ENCODE data around the gene LBX1.
"Not testable (repeated sequence)": the region's sequence is repeated elsewhere in the genome, so short reads cannot be mapped to it uniquely, and the experiment has no call there.

LBX1 gene

GRCh38 chr10:101207026-101207425 lies 22.2 kb downstream of the LBX1 start:
- H2BK12ac ChIP-seq (ENCODE audit: low read length): no peak overlapping the region
- no peak overlapping the region for H3K18ac ChIP-seq (ENCODE audit: low read length)
- H2AFZ ChIP-seq (ENCODE audit: insufficient read depth, low read length, poor library complexity): no peak overlapping the region
- H4K91ac ChIP-seq (ENCODE audit: low read depth, low read length): no peak overlapping the region
- H3K9ac ChIP-seq (ENCODE audit: low read length): no peak overlapping the region
- H3K27ac ChIP-seq (ENCODE audit: low read depth, low read length): no peak overlapping the region
- no peaks in the 10 kb centered on the region for H3K9me3 ChIP-seq (ENCODE audit: insufficient read depth, low read depth, low read length)
- H2AK5ac ChIP-seq (ENCODE audit: low read length): no peak overlapping the region
- no peak overlapping the region for H2BK5ac ChIP-seq (ENCODE audit: low read depth, low read length, poor library complexity)
- H3K4ac ChIP-seq (ENCODE audit: low read depth, low read length): no peak overlapping the region
- no peak overlapping the region for H3K4me3 ChIP-seq (ENCODE audit: low read depth, low read length)
- no peak overlapping the region for H3K14ac ChIP-seq (ENCODE audit: low read length)
- no peak overlapping the region for H4K12ac ChIP-seq (ENCODE audit: low read depth, low read length)
- no peaks in the 10 kb centered on the region for H3K36me3 ChIP-seq (ENCODE audit: control insufficient read depth in 1 of 2, insufficient read depth in 2 of 2, low read length in 2 of 2)
- H3K27me3 ChIP-seq (ENCODE audit: insufficient read depth, low read length): peaks cover 9% of the 10 kb centered on the region
- no CpG with 5 or more reads among the region's 2 CpGs for WGBS (ENCODE audit: extremely low coverage, insufficient coverage, insufficient read length)
- H4K8ac ChIP-seq (ENCODE audit: low read depth, low read length): no peak overlapping the region
- H3K23ac ChIP-seq (ENCODE audit: low read length): no peak overlapping the region
- no peak overlapping the region for H2BK120ac ChIP-seq (ENCODE audit: insufficient read depth, low read length, poor library complexity)
- H3K4me2 ChIP-seq (ENCODE audit: low read length): no peak overlapping the region
- DNase-seq: no peak
- H3K79me2 ChIP-seq (ENCODE audit: control insufficient read depth, insufficient read depth, low read length, poor library complexity): no peaks in the 10 kb centered on the region
- no peaks in the 10 kb centered on the region for H3K79me1 ChIP-seq (ENCODE audit: low read length)
- H3K4me1 ChIP-seq (ENCODE audit: control insufficient read depth in 1 of 2, insufficient read depth in 2 of 2, low read length in 2 of 2): no peaks in the 10 kb centered on the region

- H2BK120ac ChIP-seq (ENCODE audit: insufficient read depth, low read length, poor library complexity); H2BK12ac ChIP-seq (ENCODE audit: low read length); H2AFZ ChIP-seq (ENCODE audit: insufficient read depth, low read length, poor library complexity); DNase-seq; H4K91ac ChIP-seq (ENCODE audit: low read depth, low read length); H3K23ac ChIP-seq (ENCODE audit: low read length); H3K79me2 ChIP-seq (ENCODE audit: control insufficient read depth, insufficient read depth, low read length, poor library complexity); H3K4ac ChIP-seq (ENCODE audit: low read depth, low read length); H3K27ac ChIP-seq (ENCODE audit: low read depth, low read length); H3K14ac ChIP-seq (ENCODE audit: low read length); H3K79me1 ChIP-seq (ENCODE audit: low read length); H3K4me1 ChIP-seq (ENCODE audit: control insufficient read depth in 1 of 2, insufficient read depth in 2 of 2, low read length in 2 of 2); H3K9ac ChIP-seq (ENCODE audit: low read length); H3K4me3 ChIP-seq (ENCODE audit: low read depth, low read length); H4K12ac ChIP-seq (ENCODE audit: low read depth, low read length); H2AK5ac ChIP-seq (ENCODE audit: low read length); H3K27me3 ChIP-seq (ENCODE audit: insufficient read depth, low read length); H3K36me3 ChIP-seq (ENCODE audit: control insufficient read depth in 1 of 2, insufficient read depth in 2 of 2, low read length in 2 of 2); H3K4me2 ChIP-seq (ENCODE audit: low read length); H3K18ac ChIP-seq (ENCODE audit: low read length); H3K9me3 ChIP-seq (ENCODE audit: insufficient read depth, low read depth, low read length); H4K8ac ChIP-seq (ENCODE audit: low read depth, low read length); H2BK5ac ChIP-seq (ENCODE audit: low read depth, low read length, poor library complexity): not testable (repeated sequence)
- WGBS (ENCODE audit: extremely low coverage, insufficient coverage, insufficient read length): no CpG with 5 or more reads among the region's 4 CpGs
Observed at GRCh38 chr10:101202667-101203066, 26.6 kb downstream of the LBX1 start.

DNA sequence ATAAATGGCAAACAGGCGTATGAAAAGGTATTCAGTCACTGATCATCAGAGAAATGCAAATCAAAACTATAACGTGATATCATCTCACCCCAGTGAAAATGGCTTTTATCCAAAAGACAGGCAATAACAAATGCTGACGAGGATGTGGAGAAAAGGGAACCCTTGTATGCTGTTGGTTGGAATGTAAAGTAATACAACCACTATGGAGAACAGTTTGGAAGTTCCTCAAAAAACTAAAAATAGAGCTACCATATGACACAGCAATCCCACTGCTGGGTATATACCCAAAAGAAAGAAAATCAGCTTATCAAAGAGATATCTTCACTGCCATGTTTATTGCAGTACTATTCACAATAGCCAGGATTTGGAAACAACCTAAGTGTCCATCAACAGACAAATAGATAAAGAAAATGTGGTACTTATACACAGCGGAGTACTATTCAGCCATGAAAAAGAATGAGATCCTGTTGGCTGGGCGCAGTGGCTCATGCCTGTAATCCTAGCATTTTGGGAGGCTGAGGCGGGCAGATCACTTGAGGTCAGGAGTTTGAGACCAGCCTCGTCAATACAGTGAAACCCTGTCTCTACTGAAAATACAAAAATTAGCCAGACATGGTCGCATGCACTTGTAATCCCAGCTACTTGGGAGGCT lies 30.8 kb downstream of the LBX1 start:
- H3K36me3 ChIP-seq (ENCODE audit: control insufficient read depth in 1 of 2, insufficient read depth in 2 of 2, low read length in 2 of 2); H3K27ac ChIP-seq (ENCODE audit: low read depth, low read length); H3K23ac ChIP-seq (ENCODE audit: low read length); H4K91ac ChIP-seq (ENCODE audit: low read depth, low read length); H3K79me1 ChIP-seq (ENCODE audit: low read length); H3K4ac ChIP-seq (ENCODE audit: low read depth, low read length); H3K27me3 ChIP-seq (ENCODE audit: insufficient read depth, low read length); H4K12ac ChIP-seq (ENCODE audit: low read depth, low read length); H2AFZ ChIP-seq (ENCODE audit: insufficient read depth, low read length, poor library complexity); H3K4me1 ChIP-seq (ENCODE audit: control insufficient read depth in 1 of 2, insufficient read depth in 2 of 2, low read length in 2 of 2); H3K18ac ChIP-seq (ENCODE audit: low read length); H2BK120ac ChIP-seq (ENCODE audit: insufficient read depth, low read length, poor library complexity); H3K4me2 ChIP-seq (ENCODE audit: low read length); H2AK5ac ChIP-seq (ENCODE audit: low read length); H3K9me3 ChIP-seq (ENCODE audit: insufficient read depth, low read depth, low read length); H3K79me2 ChIP-seq (ENCODE audit: control insufficient read depth, insufficient read depth, low read length, poor library complexity); H2BK12ac ChIP-seq (ENCODE audit: low read length); H2BK5ac ChIP-seq (ENCODE audit: low read depth, low read length, poor library complexity); H3K9ac ChIP-seq (ENCODE audit: low read length); H3K14ac ChIP-seq (ENCODE audit: low read length); H3K4me3 ChIP-seq (ENCODE audit: low read depth, low read length); DNase-seq; H4K8ac ChIP-seq (ENCODE audit: low read depth, low read length): not testable (repeated sequence)
- no CpG with 5 or more reads among the region's 8 CpGs for WGBS (ENCODE audit: extremely low coverage, insufficient coverage, insufficient read length)

- no CpG with 5 or more reads among the region's 5 CpGs for WGBS (ENCODE audit: extremely low coverage, insufficient coverage, insufficient read length)
- Histone ChIP-seq H2BK5ac (ENCODE audit: low read depth, low read length, poor library complexity) (no peak overlapping the region), H3K14ac (ENCODE audit: low read length) (no peak overlapping the region)
Observed at GRCh38 chr10:101195921-101196320, 33.3 kb downstream of the LBX1 start.

More at GRCh38 chr10:101195921-101196320, 33.3 kb downstream of the LBX1 start:
- Histone ChIP-seq H3K27me3 (ENCODE audit: insufficient read depth, low read length) (no peaks in the 10 kb centered on the region), H2BK120ac (ENCODE audit: insufficient read depth, low read length, poor library complexity) (no peak overlapping the region), H2BK12ac (ENCODE audit: low read length) (no peak overlapping the region), H3K79me2 (ENCODE audit: control insufficient read depth, insufficient read depth, low read length, poor library complexity) (no peaks in the 10 kb centered on the region), H4K8ac (ENCODE audit: low read depth, low read length) (no peak overlapping the region), H4K12ac (ENCODE audit: low read depth, low read length) (no peak overlapping the region), H3K18ac (ENCODE audit: low read length) (no peak overlapping the region), H2AFZ (ENCODE audit: insufficient read depth, low read length, poor library complexity) (no peak overlapping the region), H3K36me3 (ENCODE audit: control insufficient read depth in 1 of 2, insufficient read depth in 2 of 2, low read length in 2 of 2) (no peaks in the 10 kb centered on the region), H3K79me1 (ENCODE audit: low read length) (no peaks in the 10 kb centered on the region), H3K9ac (ENCODE audit: low read length) (no peak overlapping the region), H4K91ac (ENCODE audit: low read depth, low read length) (no peak overlapping the region), H3K9me3 (ENCODE audit: insufficient read depth, low read depth, low read length) (no peaks in the 10 kb centered on the region), H3K23ac (ENCODE audit: low read length) (no peak overlapping the region), H3K4me2 (ENCODE audit: low read length) (no peak overlapping the region), H2AK5ac (ENCODE audit: low read length) (no peak overlapping the region), H3K4me1 (ENCODE audit: control insufficient read depth in 1 of 2, insufficient read depth in 2 of 2, low read length in 2 of 2) (no peaks in the 10 kb centered on the region), H3K4ac (ENCODE audit: low read depth, low read length) (no peak overlapping the region), H3K27ac (ENCODE audit: low read depth, low read length) (no peak overlapping the region), H3K4me3 (ENCODE audit: low read depth, low read length) (no peak overlapping the region)
- no peak for DNase-seq

All from trophoblast cell (in vitro differentiated cells and primary cell).